Osteocyte (in vitro differentiated cells): ENCODE measurements around the gene ABL1. TPM values are rescaled to one million over a fixed set of nuclear protein-coding genes. Genes with fewer than 3 reads are reported as not detected.

Experiments used
- DNase-seq: peaks from one replicate; pipeline ENCODE4 v3.0.0; 2021; ENCODE audit warnings: mixed read lengths; ENCODE audit not compliant: unreplicated experiment; ENCODE audit errors: extremely low spot score
- H3K27ac Mint-ChIP-seq: one replicate; pipeline ENCODE4 v1.8.0; 2021; ENCODE audit warnings: mild to moderate bottlenecking, mixed read lengths; ENCODE audit not compliant: unreplicated experiment
- H3K27me3 Mint-ChIP-seq: one replicate; pipeline ENCODE4 v1.8.0; 2021; ENCODE audit warnings: mixed read lengths; ENCODE audit not compliant: unreplicated experiment
- H3K36me3 Mint-ChIP-seq: one replicate; pipeline ENCODE4 v1.8.0; 2021; ENCODE audit warnings: mixed read lengths; ENCODE audit not compliant: unreplicated experiment
- H3K4me1 Mint-ChIP-seq: one replicate; pipeline ENCODE4 v1.8.0; 2021; ENCODE audit warnings: mixed read lengths; ENCODE audit not compliant: unreplicated experiment
- H3K4me3 Mint-ChIP-seq: one replicate; pipeline ENCODE4 v1.8.0; 2021; ENCODE audit warnings: mild to moderate bottlenecking, moderate library complexity, mixed read lengths; ENCODE audit not compliant: unreplicated experiment
- H3K9me3 Mint-ChIP-seq: one replicate; pipeline ENCODE4 v1.8.0; 2021; ENCODE audit warnings: mixed read lengths; ENCODE audit not compliant: unreplicated experiment
- CTCF ChIP-seq: fragments of 200-600 bp; sonication (generic); IDR thresholded peaks from 2 replicates; pipeline ENCODE4 v1.5.0; 2021; ENCODE audit warnings: antibody characterized with exemption, mild to moderate bottlenecking, moderate library complexity
- total RNA-seq: library from RNA; stranded (reverse); gene quantifications from 2 replicates; pipeline ENCODE4 v1.2.1, GENCODE V29; 2021

ABL1 gene
- total RNA-seq, 1 donor from 2014 or later: 101 TPM

DNA sequence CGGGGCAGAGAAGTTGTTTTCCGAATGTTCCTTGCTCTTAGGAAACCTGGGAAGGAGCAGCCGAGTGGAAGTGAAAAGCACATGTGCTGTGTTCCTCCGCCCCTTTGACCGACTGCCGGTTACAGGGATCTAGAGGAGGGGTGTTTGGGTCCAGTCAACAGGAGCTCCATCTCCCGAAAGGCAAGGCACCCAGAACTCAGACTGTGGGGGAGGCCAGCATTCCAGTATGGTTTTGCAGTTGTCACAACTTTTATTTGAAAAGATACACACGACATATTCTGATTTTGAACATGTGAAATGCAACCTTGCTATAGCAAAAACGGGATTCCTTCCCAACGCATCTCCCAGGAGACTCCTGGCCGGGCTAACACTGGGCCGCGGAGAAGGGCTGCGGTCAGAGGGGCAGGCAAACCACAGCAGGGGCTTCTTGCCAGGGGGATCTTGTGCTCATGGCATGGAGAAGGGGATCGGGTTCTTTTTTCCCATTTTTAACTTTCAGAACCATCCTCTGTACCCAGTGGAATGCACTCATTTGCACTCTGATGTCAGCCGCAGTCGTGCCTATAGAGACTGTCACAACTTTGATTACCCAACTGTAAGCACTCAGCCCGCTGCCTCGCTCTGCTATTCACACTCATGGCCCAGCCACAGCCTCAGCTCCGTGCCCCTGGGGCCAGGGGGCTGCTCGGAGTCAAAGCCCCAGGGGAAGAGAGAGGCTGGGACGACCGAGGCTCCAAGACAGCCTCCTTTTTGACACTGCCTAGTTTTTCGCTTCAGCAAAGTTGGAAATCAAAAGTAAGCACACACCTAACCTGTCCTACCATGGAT is 57.6 kb downstream of the ABL1 start:
- no peak overlapping the region for H3K27ac Mint-ChIP-seq
- H3K27me3 Mint-ChIP-seq: no peaks in the 10 kb centered on the region
- no peak overlapping the region for H3K4me3 Mint-ChIP-seq
- H3K36me3 Mint-ChIP-seq: peaks cover 28% of the 10 kb centered on the region
- H3K9me3 Mint-ChIP-seq: no peaks in the 10 kb centered on the region
- DNase-seq: no peak
- no peak for TF ChIP-seq CTCF
- no peaks in the 10 kb centered on the region for H3K4me1 Mint-ChIP-seq

DNA sequence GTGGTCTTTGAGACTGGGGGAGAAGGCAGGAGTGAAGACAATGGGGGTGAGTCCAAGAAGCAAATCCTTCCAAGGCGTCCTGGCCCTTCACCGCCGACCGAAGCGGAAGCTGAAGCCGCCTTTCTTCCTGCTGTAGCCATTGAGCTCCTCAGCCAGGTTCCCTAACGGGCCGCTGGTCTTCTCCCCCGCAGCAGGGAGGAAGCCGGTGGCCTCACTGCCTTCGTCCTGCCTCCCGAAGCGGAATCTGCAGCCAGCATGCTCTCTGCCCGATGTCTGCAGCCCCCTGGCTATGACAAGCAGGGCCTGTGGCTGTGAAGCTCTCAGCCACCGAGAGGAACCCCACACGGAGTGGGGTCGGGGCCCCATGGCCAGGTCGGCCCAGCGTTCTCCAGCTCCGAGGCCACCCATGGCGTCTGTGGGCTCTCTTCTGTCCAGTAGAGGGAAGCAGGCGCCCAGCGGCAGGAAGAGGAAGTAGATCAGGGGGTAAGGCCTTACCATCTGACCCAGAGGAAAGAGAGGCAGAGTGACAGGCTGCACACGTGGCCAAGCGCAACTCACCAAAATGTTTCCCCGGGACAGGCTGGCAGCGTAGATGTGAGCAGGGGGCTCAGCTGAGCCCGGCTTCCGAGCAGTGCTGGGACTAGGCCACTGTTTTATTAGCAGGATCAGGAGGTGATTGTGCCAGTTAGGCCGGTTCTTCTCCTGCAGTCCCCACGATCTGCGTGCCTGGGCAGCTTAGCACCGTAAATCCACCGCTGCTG is 58.5 kb downstream of the ABL1 start:
- peak; percentile 41 for TF ChIP-seq CTCF
- no peak for DNase-seq
- no peak overlapping the region for H3K4me3 Mint-ChIP-seq
- H3K27ac Mint-ChIP-seq: no peak overlapping the region
- H3K9me3 Mint-ChIP-seq: no peaks in the 10 kb centered on the region
- H3K4me1 Mint-ChIP-seq: no peaks in the 10 kb centered on the region
- H3K27me3 Mint-ChIP-seq: no peaks in the 10 kb centered on the region
- H3K36me3 Mint-ChIP-seq: peaks cover 25% of the 10 kb centered on the region

GRCh38 chr9:130894546-130894945 is 59.5 kb downstream of the ABL1 start:
- H3K4me1 Mint-ChIP-seq: no peaks in the 10 kb centered on the region
- DNase-seq: no peak
- no peaks in the 10 kb centered on the region for H3K9me3 Mint-ChIP-seq
- no peak overlapping the region for H3K4me3 Mint-ChIP-seq
- peaks cover 22% of the 10 kb centered on the region for H3K36me3 Mint-ChIP-seq
- no peaks in the 10 kb centered on the region for H3K27me3 Mint-ChIP-seq
- H3K27ac Mint-ChIP-seq: no peak overlapping the region
- TF ChIP-seq CTCF: no peak

GRCh38 chr9:130895038-130895437 is 60.0 kb downstream of the ABL1 start:
- no peaks in the 10 kb centered on the region for H3K27me3 Mint-ChIP-seq
- DNase-seq: no peak
- H3K27ac Mint-ChIP-seq: no peak overlapping the region
- no peak for TF ChIP-seq CTCF
- H3K9me3 Mint-ChIP-seq: no peaks in the 10 kb centered on the region
- peaks cover 18% of the 10 kb centered on the region for H3K36me3 Mint-ChIP-seq
- no peaks in the 10 kb centered on the region for H3K4me1 Mint-ChIP-seq
- no peak overlapping the region for H3K4me3 Mint-ChIP-seq
